HepG2 (cell line): ENCODE results near the gene SOST. TPM values are rescaled to one million over a fixed set of nuclear protein-coding genes. Genes with fewer than 3 reads are reported as not detected.

Experiments
- ATAC-seq: fragments of 200-7000 bp; cut with Tn5 transposase; 3 replicates; pipeline ENCODE4 v1.9.1; 2020; ENCODE audit warnings: mild to moderate bottlenecking, moderate library complexity
- BruUV-seq: library from RNA; stranded (reverse); fragments of 400-500 nt; replicated peaks from 2 replicates; lab custom pipeline; 2021; lab: Mats Ljungman, UMichigan
- CTCF ChIA-PET: fragments of 300-600 bp; formaldehyde crosslinking; extraction: SDS; loops from one replicate; lab custom pipeline; 2021; ENCODE audit warnings: low total read pairs, inconsistent platforms, low intra/inter-chr PET ratio; lab: Yijun Ruan, JAX
- POLR2A ChIA-PET: fragments of 350-600 bp; sonication (Branson Sonifier 250); formaldehyde crosslinking; loops from one replicate; lab custom pipeline; 2020; ENCODE audit warnings: antibody characterized with exemption, inconsistent platforms; lab: Yijun Ruan, JAX
- DNase-seq: peaks from one replicate; pipeline ENCODE4 v3.0.0-alpha.2; 2015; ENCODE audit warnings: low spot score
- FAIRE-seq: peaks from 3 replicates; lab custom pipeline; 2011; peaks lifted over from hg19 to GRCh38; lab: Jason Lieb, UNC
- H2AFZ ChIP-seq: one replicate; pipeline ENCODE4 v1.6.1; 2011; ENCODE audit warnings: low read length, inconsistent platforms
- H3K27ac ChIP-seq: fragments of 300-600 bp; 3 replicates; pipeline ENCODE4 v1.8.0; 2011; ENCODE audit warnings: mixed run types, mild to moderate bottlenecking, mixed read lengths, low read length, inconsistent platforms; ENCODE audit not compliant: insufficient read depth; ENCODE audit errors: extremely low read length
- H3K27me3 ChIP-seq, 2 experiments: fragments of 200-600 bp in 1 of 2; 2 replicates in 1 of 2; 3 replicates in 1 of 2; pipeline versions ENCODE4 v1.6.0 to v1.8.0; 2011; ENCODE audit warnings: low read length in 2 of 2, mild to moderate bottlenecking in 2 of 2, moderate library complexity in 2 of 2, inconsistent platforms in 1 of 2; ENCODE audit not compliant: insufficient read depth in 2 of 2, control insufficient read depth in 1 of 2
- H3K36me3 ChIP-seq, 2 experiments: fragments of 200-600 bp in 1 of 2; replicated peaks in 1 of 2; 2 replicates in 1 of 2; 3 replicates in 1 of 2; pipeline versions ENCODE4 v1.5.1 to v1.8.0; 2011; ENCODE audit warnings: low read length in 2 of 2, inconsistent platforms in 1 of 2; ENCODE audit not compliant: insufficient read depth in 2 of 2, control insufficient read depth in 1 of 2
- H3K4me1 ChIP-seq: 2 replicates; pipeline ENCODE4 v1.5.1; 2012; ENCODE audit warnings: low read length, inconsistent platforms; ENCODE audit not compliant: insufficient read depth
- H3K4me2 ChIP-seq: 2 replicates; pipeline ENCODE4 v1.6.0; 2011; ENCODE audit warnings: low read depth, low read length, inconsistent platforms
- H3K4me3 ChIP-seq, 3 experiments: fragments of 200-600 bp in 1 of 3; sonication (generic), shearing (Covaris generic) in 1 of 3; replicated peaks in 1 of 3; 2 replicates each; pipeline ENCODE4 v1.5.1; 2011 to 2016; ENCODE audit warnings: low read length in 3 of 3, inconsistent platforms in 2 of 3, low read depth in 2 of 3, mild to moderate bottlenecking in 2 of 3, control low read depth in 1 of 3, mixed read lengths in 1 of 3; ENCODE audit not compliant: insufficient read depth in 1 of 3
- H3K79me2 ChIP-seq: one replicate; pipeline ENCODE4 v1.6.1; 2011; ENCODE audit warnings: low read length, inconsistent platforms; ENCODE audit not compliant: insufficient read depth
- H3K9ac ChIP-seq: 2 replicates; pipeline ENCODE4 v1.6.0; 2011; ENCODE audit warnings: mild to moderate bottlenecking, low read depth, low read length, inconsistent platforms; ENCODE audit not compliant: insufficient read depth
- H3K9me3 ChIP-seq: 2 replicates; pipeline ENCODE4 v1.5.1; 2012; ENCODE audit warnings: mild to moderate bottlenecking, low read length
- H4K20me1 ChIP-seq: 2 replicates; pipeline ENCODE4 v1.6.0; 2011; ENCODE audit warnings: inconsistent platforms, mild to moderate bottlenecking, low read length, moderate library complexity; ENCODE audit not compliant: insufficient read depth
- AGO2 ChIP-seq: fragments of 200-400 bp; formaldehyde crosslinking; optimal IDR thresholded peaks from 2 replicates; pipeline ENCODE3; 2017; ENCODE audit warnings: mild to moderate bottlenecking, low read depth, low read length, moderate library complexity
- HOXA9 ChIP-seq: sonication (generic); formaldehyde crosslinking; IDR thresholded peaks from 2 replicates; pipeline ENCODE4 v1.8.1; 2022; ENCODE audit warnings: missing genetic modification reagents, mild to moderate bottlenecking, moderate library complexity, borderline replicate concordance
- MIXL1 ChIP-seq: IDR thresholded peaks from 2 replicates; pipeline ENCODE4 v1.6.1; 2016
- PCBP2 ChIP-seq: fragments of 200-400 bp; formaldehyde crosslinking; optimal IDR thresholded peaks from 2 replicates; pipeline ENCODE3; 2018; ENCODE audit warnings: low read length, low read depth; ENCODE audit not compliant: poor library complexity, severe bottlenecking
- RBM22 ChIP-seq: fragments of 200-400 bp; formaldehyde crosslinking; optimal IDR thresholded peaks from 2 replicates; pipeline ENCODE3; 2017; ENCODE audit warnings: mild to moderate bottlenecking, low read length, moderate library complexity
- STAG1 ChIP-seq: sonication (generic); formaldehyde crosslinking; IDR thresholded peaks from 2 replicates; pipeline ENCODE4 v1.4.0; 2020; ENCODE audit warnings: missing genetic modification reagents
- TSC22D2 ChIP-seq: sonication (generic); formaldehyde crosslinking; IDR thresholded peaks from 2 replicates; pipeline ENCODE4 v1.5.1; 2020; ENCODE audit warnings: missing genetic modification reagents, mild to moderate bottlenecking, borderline replicate concordance
- ZNF530 ChIP-seq: sonication (generic); formaldehyde crosslinking; IDR thresholded peaks from 2 replicates; pipeline ENCODE4 v1.5.0; 2020; ENCODE audit warnings: low read depth, mild to moderate bottlenecking, missing genetic modification reagents
- ZNF644 ChIP-seq: IDR thresholded peaks from 2 replicates; pipeline ENCODE4 v1.6.1; 2016; ENCODE audit warnings: low read depth
- ZSCAN31 ChIP-seq: sonication (generic); formaldehyde crosslinking; IDR thresholded peaks from 2 replicates; pipeline ENCODE4 v1.5.0; 2020; ENCODE audit warnings: low read depth, mild to moderate bottlenecking, missing genetic modification reagents
- WGBS: methylation state at CpG from one replicate; pipeline ENCODE4 v1.1.6; 2017; ENCODE audit warnings: low lambda C conversion rate; 5-methylcytosine and 5-hydroxymethylcytosine counted together
- in situ Hi-C: cut with HindIII; loops from 2 replicates; pipeline ENCODE4 v1.10.0; 2017; ENCODE audit warnings: low pct_unique_long_range_greater_than_20kb; ENCODE audit not compliant: extremely low pct_ligation_motif_present
- intact Hi-C: fragments of 100-400 bp; cut with micrococcal nuclease; formaldehyde crosslinking; loops from one replicate; pipeline ENCODE4 v1.10.0; 2022; ENCODE audit not compliant: unreplicated experiment
- polyA plus RNA-seq, 8 experiments: library from polyadenylated mRNA; depleted of rRNA in 3 of 8; stranded (reverse) in 7 of 8; unstranded in 1 of 8; fragments of >200 nt; fragmentation: Illumina TruSeq in 4 of 8; extraction: Trizol in 4 of 8; gene quantifications; 2 replicates each; pipeline versions ENCODE4 v1.2.1 to v1.2.3, GENCODE V29; 2011 to 2016; ENCODE audit warnings: low read depth in 4 of 8, missing spikeins in 1 of 8, mixed read lengths in 1 of 8; ENCODE audit not compliant: insufficient read depth in 1 of 8
- total RNA-seq, 5 experiments: library from RNA; depleted of rRNA; stranded (reverse); fragments of >200 nt; fragmentation: Illumina TruSeq; extraction: Trizol; gene quantifications; 2 replicates each; pipeline ENCODE4 v1.2.3, GENCODE V29; 2016; ENCODE audit warnings: low read depth in 1 of 5
- TF ChIP-seq, protein P1 (sequence below): sonication (generic); formaldehyde crosslinking; IDR thresholded peaks from 2 replicates; pipeline ENCODE4 v1.8.1; 2023; ENCODE audit warnings: missing genetic modification reagents, inconsistent platforms, borderline replicate concordance
- TF ChIP-seq, protein P2 (sequence below): sonication (generic); formaldehyde crosslinking; IDR thresholded peaks from 2 replicates; pipeline ENCODE4 v1.4.0; 2020; ENCODE audit warnings: missing genetic modification reagents
- TF ChIP-seq, protein P3 (sequence below), 2 experiments: sonication (generic) in 1 of 2; formaldehyde crosslinking in 1 of 2; IDR thresholded peaks; 2 replicates each; pipeline versions ENCODE4 v1.4.0 to v1.6.1; 2018 to 2020; ENCODE audit warnings: missing genetic modification reagents in 2 of 2, borderline replicate concordance in 1 of 2, low read depth in 1 of 2, mild to moderate bottlenecking in 1 of 2, missing biosample characterization in 1 of 2
- TF ChIP-seq, protein P4 (sequence below): IDR thresholded peaks from 2 replicates; pipeline ENCODE4 v1.6.1; 2018; ENCODE audit warnings: missing genetic modification reagents

The SOST gene
- total and polyA plus RNA-seq, 2 of the 13 experiments (the other 11 are each of a cell fraction or from before 2014, with no cell fraction given) = not detected

DNA sequence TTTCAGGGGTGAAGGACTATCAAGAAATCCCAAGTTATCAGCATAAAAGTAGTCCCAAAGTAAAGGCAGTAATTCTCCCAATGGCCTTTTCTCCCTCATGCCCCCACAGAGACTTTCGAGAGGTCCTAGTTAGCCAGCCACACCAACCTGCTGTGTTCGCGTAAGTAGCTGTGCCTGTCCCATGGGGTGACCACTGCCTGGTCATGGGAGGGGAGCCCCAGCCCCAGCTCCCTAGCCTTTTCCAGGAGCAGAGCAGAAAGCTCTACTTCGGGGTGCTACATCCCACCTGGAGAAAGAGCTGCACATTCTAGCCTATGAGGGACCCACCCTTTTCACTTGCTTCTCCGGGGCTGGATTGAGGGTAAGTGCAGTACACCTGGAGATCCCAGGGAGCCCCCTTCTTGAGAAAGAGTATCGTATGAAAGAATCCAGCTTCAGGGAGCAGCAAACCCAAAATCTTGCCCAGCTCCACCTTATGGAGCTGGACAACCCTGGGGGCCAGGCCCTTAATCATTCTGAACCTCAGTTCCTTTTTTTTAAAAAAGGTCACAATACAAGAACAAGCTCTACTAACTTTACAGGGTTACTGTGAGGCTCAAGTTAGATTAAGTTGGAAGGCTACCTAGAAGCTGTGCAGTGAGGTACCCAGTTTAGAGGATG, 8.6 kb upstream of the SOST start (continued):
- TF ChIP-seq, protein P1, sequence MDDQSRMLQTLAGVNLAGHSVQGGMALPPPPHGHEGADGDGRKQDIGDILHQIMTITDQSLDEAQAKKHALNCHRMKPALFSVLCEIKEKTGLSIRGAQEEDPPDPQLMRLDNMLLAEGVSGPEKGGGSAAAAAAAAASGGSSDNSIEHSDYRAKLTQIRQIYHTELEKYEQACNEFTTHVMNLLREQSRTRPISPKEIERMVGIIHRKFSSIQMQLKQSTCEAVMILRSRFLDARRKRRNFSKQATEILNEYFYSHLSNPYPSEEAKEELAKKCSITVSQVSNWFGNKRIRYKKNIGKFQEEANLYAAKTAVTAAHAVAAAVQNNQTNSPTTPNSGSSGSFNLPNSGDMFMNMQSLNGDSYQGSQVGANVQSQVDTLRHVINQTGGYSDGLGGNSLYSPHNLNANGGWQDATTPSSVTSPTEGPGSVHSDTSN (CRISPR knock-in tag) = no peak
- TF ChIP-seq AGO2 = peak; percentile 37

DNA sequence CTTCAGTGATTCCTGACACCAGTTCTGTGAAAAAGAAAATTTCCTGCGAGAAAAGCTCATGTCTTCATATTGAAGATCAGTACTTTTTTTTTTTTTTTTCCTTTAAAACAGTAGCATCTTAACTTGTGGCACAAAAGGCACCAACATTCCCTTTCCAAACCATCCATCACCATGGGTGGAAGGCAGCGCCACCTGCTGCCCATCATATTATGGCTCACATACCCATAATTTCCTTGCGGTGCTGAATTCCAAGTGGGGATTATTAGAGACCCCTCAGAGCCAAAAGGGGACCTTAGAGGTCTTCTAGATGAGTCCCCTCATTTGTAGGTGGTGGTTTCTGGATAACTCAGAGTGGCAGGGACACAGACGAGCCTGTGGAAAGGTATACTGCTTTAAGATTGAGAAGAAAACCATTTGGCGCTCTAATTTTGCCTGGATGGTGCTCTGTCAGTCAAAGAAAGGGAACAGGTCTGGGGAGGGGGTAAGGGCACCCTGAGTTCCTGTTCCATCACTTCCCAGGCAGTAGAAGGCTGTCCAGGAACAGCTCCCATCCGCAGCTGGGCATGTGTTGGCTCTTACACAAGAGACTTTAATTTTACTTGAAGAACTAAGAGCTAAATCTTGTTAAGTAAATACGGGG, 7.9 kb upstream of the SOST start:
- in situ Hi-C loops = loop anchor here (10.0 kb wide), 1 partner anchor 252 kb away; no protein-coding TSS in a partner anchor
- ATAC-seq (peak; percentile 40; the same call in 2 of the 3 replicates), DNase-seq (peak; percentile 58), FAIRE-seq (peak; percentile 82)
- H3K27me3 ChIP-seq = no peaks in the 10 kb centered on the region
- intact Hi-C loops = loop anchor here (1.0 to 10.0 kb wide), 2 partner anchors 80 to 242 kb away; no protein-coding TSS in a partner anchor
- CTCF ChIA-PET = interaction anchor here (0.6 to 3.8 kb wide), 4 partner anchors 14 to 246 kb away, joined by 3 to 16 read pairs (median 10); partner anchors contain the start of genes CD300LG and CFAP97D1
- 68% methylated on average over 7 of the region's 7 CpGs for WGBS
- no peak overlapping the region for H3K4me2 ChIP-seq
- H3K4me3 ChIP-seq = no peak overlapping the region
- peaks cover 6% of the 10 kb centered on the region for H3K4me1 ChIP-seq
- POLR2A ChIA-PET = no interaction called here
- no peaks in the 10 kb centered on the region for H4K20me1 ChIP-seq
- no peak overlapping the region for H2AFZ ChIP-seq
- no peaks in the 10 kb centered on the region for H3K79me2 ChIP-seq
- H3K36me3 ChIP-seq = peaks cover 12 to 23% of the 10 kb centered on the region in 2 experiments
- no TSS peak for BruUV-seq
- H3K9ac ChIP-seq = no peak overlapping the region
- H3K27ac ChIP-seq = no peak overlapping the region
- no peaks in the 10 kb centered on the region for H3K9me3 ChIP-seq
- TF ChIP-seq, protein P2, sequence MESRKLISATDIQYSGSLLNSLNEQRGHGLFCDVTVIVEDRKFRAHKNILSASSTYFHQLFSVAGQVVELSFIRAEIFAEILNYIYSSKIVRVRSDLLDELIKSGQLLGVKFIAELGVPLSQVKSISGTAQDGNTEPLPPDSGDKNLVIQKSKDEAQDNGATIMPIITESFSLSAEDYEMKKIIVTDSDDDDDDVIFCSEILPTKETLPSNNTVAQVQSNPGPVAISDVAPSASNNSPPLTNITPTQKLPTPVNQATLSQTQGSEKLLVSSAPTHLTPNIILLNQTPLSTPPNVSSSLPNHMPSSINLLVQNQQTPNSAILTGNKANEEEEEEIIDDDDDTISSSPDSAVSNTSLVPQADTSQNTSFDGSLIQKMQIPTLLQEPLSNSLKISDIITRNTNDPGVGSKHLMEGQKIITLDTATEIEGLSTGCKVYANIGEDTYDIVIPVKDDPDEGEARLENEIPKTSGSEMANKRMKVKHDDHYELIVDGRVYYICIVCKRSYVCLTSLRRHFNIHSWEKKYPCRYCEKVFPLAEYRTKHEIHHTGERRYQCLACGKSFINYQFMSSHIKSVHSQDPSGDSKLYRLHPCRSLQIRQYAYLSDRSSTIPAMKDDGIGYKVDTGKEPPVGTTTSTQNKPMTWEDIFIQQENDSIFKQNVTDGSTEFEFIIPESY (CRISPR knock-in tag) = peak; percentile 72
- TF ChIP-seq ZNF530 (CRISPR knock-in tag) (no peak), PCBP2 (peak; percentile 18), RBM22 (peak; percentile 86), ZSCAN31 (CRISPR knock-in tag) (no peak), ZNF644 (CRISPR knock-in tag) (0 out of 2 replicates have a peak, but pooled peaks have one; percentile 26), HOXA9 (CRISPR knock-in tag) (no peak), TSC22D2 (CRISPR knock-in tag) (0 out of 2 replicates have a peak, but pooled peaks have one; percentile 27), STAG1 (CRISPR knock-in tag) (peak; percentile 53), MIXL1 (peak; percentile 68; the same call in 1 of the 2 replicates)
- TF ChIP-seq, protein P3, sequence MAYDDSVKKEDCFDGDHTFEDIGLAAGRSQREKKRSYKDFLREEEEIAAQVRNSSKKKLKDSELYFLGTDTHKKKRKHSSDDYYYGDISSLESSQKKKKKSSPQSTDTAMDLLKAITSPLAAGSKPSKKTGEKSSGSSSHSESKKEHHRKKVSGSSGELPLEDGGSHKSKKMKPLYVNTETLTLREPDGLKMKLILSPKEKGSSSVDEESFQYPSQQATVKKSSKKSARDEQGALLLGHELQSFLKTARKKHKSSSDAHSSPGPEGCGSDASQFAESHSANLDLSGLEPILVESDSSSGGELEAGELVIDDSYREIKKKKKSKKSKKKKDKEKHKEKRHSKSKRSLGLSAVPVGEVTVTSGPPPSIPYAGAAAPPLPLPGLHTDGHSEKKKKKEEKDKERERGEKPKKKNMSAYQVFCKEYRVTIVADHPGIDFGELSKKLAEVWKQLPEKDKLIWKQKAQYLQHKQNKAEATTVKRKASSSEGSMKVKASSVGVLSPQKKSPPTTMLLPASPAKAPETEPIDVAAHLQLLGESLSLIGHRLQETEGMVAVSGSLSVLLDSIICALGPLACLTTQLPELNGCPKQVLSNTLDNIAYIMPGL (CRISPR knock-in tag; IDR thresholded peaks at IDR 0.05; ENCODE audit: borderline replicate concordance in 1 of 2, low read depth in 1 of 2) = peak in 1 of 2 experiments; percentile 46; a peak in 1 of 4 replicates
- TF ChIP-seq, protein P4, sequence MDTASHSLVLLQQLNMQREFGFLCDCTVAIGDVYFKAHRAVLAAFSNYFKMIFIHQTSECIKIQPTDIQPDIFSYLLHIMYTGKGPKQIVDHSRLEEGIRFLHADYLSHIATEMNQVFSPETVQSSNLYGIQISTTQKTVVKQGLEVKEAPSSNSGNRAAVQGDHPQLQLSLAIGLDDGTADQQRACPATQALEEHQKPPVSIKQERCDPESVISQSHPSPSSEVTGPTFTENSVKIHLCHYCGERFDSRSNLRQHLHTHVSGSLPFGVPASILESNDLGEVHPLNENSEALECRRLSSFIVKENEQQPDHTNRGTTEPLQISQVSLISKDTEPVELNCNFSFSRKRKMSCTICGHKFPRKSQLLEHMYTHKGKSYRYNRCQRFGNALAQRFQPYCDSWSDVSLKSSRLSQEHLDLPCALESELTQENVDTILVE (CRISPR knock-in tag) = 0 out of 2 replicates have a peak, but pooled peaks have one; percentile 22
